GM10266 (cell line): ENCODE measurements around the gene TAS2R1.

Source experiments
- DNase-seq: peaks from one replicate; pipeline ENCODE4 v3.0.0; 2012; ENCODE audit errors: extremely low spot score
- CTCF ChIP-seq: IDR thresholded peaks from 2 replicates; pipeline ENCODE4 v1.5.1; 2012; ENCODE audit warnings: mild to moderate bottlenecking, low read depth; ENCODE audit not compliant: control insufficient read depth, insufficient read depth; ENCODE audit errors: missing control alignments

Gene TAS2R1

DNA sequence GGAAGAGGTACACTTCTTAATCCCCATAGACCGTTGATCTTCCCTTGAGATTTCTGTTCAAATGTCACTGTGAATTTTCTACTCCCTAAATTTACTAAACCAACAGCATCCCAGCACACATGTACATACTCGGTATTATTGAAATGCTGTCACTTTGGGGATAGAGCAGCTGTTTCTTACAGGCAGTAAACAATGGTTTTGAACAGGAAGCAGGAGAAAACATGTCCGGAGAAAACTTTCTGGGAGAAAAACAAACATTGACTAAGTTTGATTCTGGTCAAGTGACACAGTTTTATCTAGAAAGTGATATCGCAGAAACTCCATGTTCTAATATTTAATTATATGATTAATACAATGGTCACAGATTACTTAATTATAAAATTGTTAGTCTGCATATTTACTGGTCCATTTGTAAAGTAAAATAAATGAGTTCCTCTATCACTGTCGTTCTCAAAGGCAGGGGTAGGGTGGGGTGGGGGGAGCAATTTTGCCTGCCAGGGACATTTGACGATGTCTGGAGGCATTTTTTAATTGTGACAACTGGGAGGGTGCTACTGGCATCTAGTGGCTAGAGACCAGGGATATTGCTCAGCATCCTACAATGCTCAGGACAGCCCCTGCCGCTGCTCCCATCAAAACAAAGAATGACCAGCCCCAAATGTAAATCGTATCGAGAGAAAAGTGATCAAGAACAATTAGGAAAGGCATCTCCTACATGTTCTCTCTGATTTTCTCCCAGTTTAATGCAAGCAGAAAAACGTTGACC lies 12.2 kb downstream of the TAS2R1 start:
- TF ChIP-seq CTCF = no peak
- no peak for DNase-seq

DNA sequence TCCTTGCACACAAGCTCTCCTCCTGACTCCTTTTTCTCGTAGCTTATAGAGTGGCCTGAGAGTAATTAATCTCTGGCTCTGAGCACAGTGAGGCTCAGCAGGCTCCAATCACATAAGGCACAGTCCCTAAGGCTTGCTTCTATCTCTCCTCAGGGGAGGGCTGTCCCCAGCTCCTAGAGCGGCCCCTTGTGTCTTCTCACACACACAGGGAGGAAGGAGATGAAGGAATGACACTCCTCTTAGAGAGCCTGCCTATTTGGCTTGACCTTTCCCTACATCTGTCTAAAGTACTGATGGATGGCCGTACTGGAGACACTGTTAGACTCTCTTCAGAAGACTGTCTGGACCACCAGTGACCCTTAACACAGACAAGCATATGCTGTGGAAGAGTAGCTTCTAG lies 12.9 kb downstream of the TAS2R1 start:
- no peak for DNase-seq

DNA sequence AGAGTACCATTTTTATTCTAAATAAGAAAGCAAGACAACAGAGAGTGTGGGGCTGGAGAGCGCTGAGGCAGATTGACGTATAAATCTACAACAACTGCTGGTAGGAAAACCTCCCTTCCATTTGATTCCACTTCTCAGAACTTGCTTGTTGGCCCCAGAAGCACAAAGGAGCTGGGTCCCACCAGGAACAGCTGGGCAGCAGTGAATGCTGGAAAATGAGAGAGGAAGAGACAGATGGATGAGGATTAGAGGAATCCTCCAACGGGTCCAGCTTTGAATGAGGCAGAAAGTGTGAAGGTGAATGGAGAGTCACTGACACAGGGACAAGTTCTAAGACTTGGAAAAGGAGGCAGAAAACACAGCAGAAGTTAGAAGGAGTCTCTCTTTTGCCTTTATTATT lies 14.8 kb downstream of the TAS2R1 start:
- TF ChIP-seq CTCF = no peak
- DNase-seq = no peak

More for the DNA sequence above, 12.9 kb downstream of the TAS2R1 start:
- no peak for TF ChIP-seq CTCF

DNA sequence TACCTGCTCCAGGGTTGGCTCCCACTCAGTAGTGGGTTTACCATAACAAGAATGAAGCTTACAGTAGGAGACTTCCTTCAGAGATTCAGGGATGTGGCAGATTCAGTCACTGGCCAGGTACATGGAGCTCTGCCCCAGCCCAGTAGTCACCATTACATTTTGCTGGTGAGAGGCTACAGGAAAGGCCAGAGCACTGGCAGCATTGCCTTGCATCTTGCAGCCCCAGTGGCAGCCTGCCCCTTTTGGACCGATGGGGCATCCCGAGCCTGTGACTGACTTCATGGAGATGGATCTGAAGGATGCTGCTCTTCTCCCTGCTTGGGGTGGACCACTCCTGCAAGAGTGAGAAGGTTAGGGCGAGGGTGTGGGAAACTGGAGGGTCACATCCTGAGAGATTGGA lies 16.8 kb downstream of the TAS2R1 start:
- no peak for DNase-seq
- TF ChIP-seq CTCF = no peak

DNA sequence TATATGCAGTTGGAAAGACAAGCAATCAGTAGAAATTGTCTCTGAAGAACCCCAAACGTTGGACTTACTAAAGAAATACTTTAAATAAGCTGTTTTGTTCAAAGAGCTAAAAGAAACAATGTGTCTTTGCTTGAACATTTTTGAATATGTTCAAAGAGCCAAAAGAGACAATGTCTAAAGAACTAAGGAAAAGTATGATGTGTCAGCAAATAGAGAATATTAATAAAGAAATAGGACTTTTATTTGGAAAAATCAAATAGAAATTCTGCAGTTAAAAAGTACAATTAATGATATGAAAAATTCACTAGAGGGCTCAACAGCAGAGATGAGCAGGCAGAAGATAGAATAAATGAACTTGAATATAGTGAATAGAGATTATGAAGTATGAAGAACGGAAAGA lies 19.2 kb downstream of the TAS2R1 start:
- TF ChIP-seq CTCF = no peak
- no peak for DNase-seq

- DNase-seq = no peak
- TF ChIP-seq CTCF = no peak
Measured at GRCh38 chr5:9610364-9610763, 19.8 kb downstream of the TAS2R1 start.

DNA sequence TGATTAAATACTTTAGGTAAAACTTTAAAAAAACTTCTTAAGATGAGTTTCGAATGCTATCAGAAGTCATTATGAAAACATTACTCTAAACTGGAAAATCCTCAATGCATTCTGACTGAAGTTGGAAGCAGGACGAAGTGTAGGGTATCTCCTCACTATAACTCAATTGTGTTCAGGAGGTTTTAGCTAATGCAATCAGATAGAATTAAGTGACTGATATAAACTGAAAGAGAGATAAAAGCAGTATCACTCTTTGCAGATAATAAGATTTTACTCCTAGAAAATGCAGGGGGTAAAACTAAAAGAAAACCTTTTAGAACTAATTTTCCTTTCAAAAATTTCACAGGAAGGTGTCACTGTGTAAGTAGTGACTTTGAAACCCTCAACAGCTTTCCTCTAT lies 22.1 kb downstream of the TAS2R1 start:
- no peak for DNase-seq
- TF ChIP-seq CTCF = no peak
